Mucosa of descending colon (tissue), 3 donors: ENCODE results near the gene HESX1. TPM values are rescaled to one million over a fixed set of nuclear protein-coding genes. Genes with fewer than 3 reads are reported as not detected.

ENCODE experiments used
- ATAC-seq: fragments of 200-7000 bp; cut with Tn5 transposase; one replicate; pipeline ENCODE4 v1.9.1; 2020; ENCODE audit warnings: mild to moderate bottlenecking, moderate library complexity
- DNase-seq, 3 donors: peaks; one replicate each; pipeline ENCODE4 v3.0.0-alpha.2; 2020
- H3K36me3 ChIP-seq: fragments of 200-600 bp; one replicate; pipeline ENCODE4 v1.8.0; 2021; ENCODE audit warnings: low read depth, mild to moderate bottlenecking
- H3K4me1 ChIP-seq: fragments of 200-600 bp; one replicate; pipeline ENCODE4 v1.8.0; 2021; ENCODE audit warnings: low read depth, mild to moderate bottlenecking
- H3K4me3 ChIP-seq: fragments of 200-600 bp; one replicate; pipeline ENCODE4 v1.8.0; 2021; ENCODE audit warnings: mild to moderate bottlenecking
- H3K9me3 ChIP-seq: fragments of 200-600 bp; one replicate; pipeline ENCODE4 v1.8.0; 2021; ENCODE audit warnings: mild to moderate bottlenecking
- CTCF ChIP-seq: fragments of 200-600 bp; IDR thresholded peaks from one replicate; pipeline ENCODE4 v1.8.0; 2022; ENCODE audit warnings: antibody characterized with exemption, mild to moderate bottlenecking
- intact Hi-C, 2 donors: fragments of 100-400 bp; cut with DNase I in 1 of 2; cut with micrococcal nuclease in 1 of 2; formaldehyde crosslinking; loops; one replicate each; pipeline versions ENCODE4 v1.11.0 to v1.11.1; 2022; cut with DNase I, micrococcal nuclease
- total RNA-seq, 3 donors: library from RNA; stranded (reverse); fragmentation: NEBNext Ultra II Directional in 2 of 3; extraction: Animal tissue kit (Norgen Biotek cat#: 25700) in 2 of 3; gene quantifications; one replicate each; pipeline versions ENCODE4 v1.2.1 to v1.2.4, GENCODE V29; 2021 to 2023
- donor health status: DM: no; HTN: no; CAD: no; lungs with moderate emphysema.
- donor health status: DM: no; HTN: no; CAD: no.
- donor health status: DM: no; HTN: yes; CAD: no.

The HESX1 gene
- total RNA-seq, 3 donors from 2014 or later = 0.58 TPM; not detected in 2

- Histone ChIP-seq H3K4me3 (no peak overlapping the region), H3K9me3 (no peaks in the 10 kb centered on the region), H3K36me3 (no peaks in the 10 kb centered on the region), H3K4me1 (peaks cover 27% of the 10 kb centered on the region)
- ATAC-seq (peak; percentile 86), DNase-seq (peak in 1 of 3 donors; percentile 39)
- intact Hi-C loops = no loop called here
- TF ChIP-seq CTCF = no peak
These were observed 40.7 kb downstream of the HESX1 start for GRCh38 chr3:57158813-57159738.

- no peak for TF ChIP-seq CTCF
- DNase-seq (no peak), ATAC-seq (no peak)
- Histone ChIP-seq H3K36me3 (no peaks in the 10 kb centered on the region), H3K9me3 (no peaks in the 10 kb centered on the region), H3K4me1 (peaks cover 24% of the 10 kb centered on the region), H3K4me3 (no peak overlapping the region)
- intact Hi-C loops = no loop called here
These were observed 41.5 kb downstream of the HESX1 start for GRCh38 chr3:57158325-57158724.

- TF ChIP-seq CTCF = no peak
- Histone ChIP-seq H3K4me3 (no peak overlapping the region), H3K9me3 (no peaks in the 10 kb centered on the region), H3K36me3 (no peaks in the 10 kb centered on the region), H3K4me1 (peaks cover 24% of the 10 kb centered on the region)
- ATAC-seq = no peak
- intact Hi-C loops = no loop called here
- no peak for DNase-seq
These were observed 42.2 kb downstream of the HESX1 start for GRCh38 chr3:57157545-57157944.

- Histone ChIP-seq H3K9me3 (no peaks in the 10 kb centered on the region), H3K4me3 (no peak overlapping the region)
- ATAC-seq = no peak
These were observed 44.5 kb downstream of the HESX1 start for GRCh38 chr3:57155310-57155643.

GRCh38 chr3:57154470-57155309 lies 45.1 kb downstream of the HESX1 start:
- ATAC-seq (no peak), DNase-seq (no peak)
- Histone ChIP-seq H3K4me3 (no peak overlapping the region), H3K36me3 (no peaks in the 10 kb centered on the region), H3K9me3 (no peaks in the 10 kb centered on the region), H3K4me1 (peaks cover 11% of the 10 kb centered on the region)
- intact Hi-C loops = no loop called here
- TF ChIP-seq CTCF = no peak

More at GRCh38 chr3:57155310-57155643, 44.5 kb downstream of the HESX1 start:
- no peaks in the 10 kb centered on the region for H3K36me3 ChIP-seq
- H3K4me1 ChIP-seq = peaks cover 11% of the 10 kb centered on the region
- TF ChIP-seq CTCF = no peak
- no peak for DNase-seq
- intact Hi-C loops = no loop called here
